A549 treated with ZK216348 at 1 μM for 4 hours (cell line): ENCODE data around the gene CHST3. TPM values are rescaled to one million over a fixed set of nuclear protein-coding genes. Genes with fewer than 3 reads are reported as not detected.

Experiments
- total RNA-seq: library from RNA; stranded (reverse); fragments of 200-300 nt; extraction: Qiagen RNA extraction; gene quantifications from 5 replicates; pipeline ENCODE4 v1.2.3, GENCODE V29; 2022; ENCODE audit warnings: low read depth

CHST3 gene
- 31.8 to 48.4 TPM (median 41.8 TPM) in 5 replicates for total RNA-seq

DNA sequence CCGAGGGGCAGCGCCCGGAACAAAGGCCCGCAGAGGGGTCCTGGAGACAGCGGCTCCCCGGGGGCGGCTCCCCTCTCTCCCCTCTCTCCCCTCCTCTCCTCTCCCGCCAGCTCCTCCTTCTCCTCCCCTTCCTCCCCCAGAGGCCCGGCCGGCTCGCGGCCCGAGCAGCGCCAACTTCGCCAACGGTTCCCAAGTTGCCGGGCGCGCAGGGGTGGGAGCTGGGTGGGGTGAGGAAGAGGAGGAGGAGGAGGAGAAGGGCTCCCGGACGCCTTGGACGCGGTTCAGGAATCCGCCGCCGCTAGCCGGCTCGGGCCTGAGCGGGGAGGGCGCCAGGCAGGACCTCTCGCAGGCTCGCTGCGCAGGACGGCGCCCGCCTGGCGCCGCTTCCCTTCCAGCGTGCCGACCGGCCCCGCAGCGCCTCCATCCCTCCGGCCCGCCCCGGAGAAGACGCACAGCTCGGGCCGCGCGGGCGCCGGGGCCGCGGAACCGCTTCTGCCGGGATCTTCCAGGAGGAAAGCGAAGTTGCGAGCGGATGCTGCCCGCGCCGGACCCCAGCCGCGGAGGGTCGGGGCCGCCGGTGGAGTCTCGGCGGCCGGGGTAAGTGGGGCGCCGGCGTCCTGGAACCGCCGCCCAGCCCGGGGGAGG is at the start of gene CHST3:
Gene CHST3, plus strand, starts transcription at position 298 of the 645 bp plus-strand sequence. CDS start 41,448 bp downstream, outside the sequence.

Other genes with a start within 250 kb of the CHST3 start
- not detected in 5 replicates for gene C10orf105, start 244.6 kb upstream of the CHST3 start, total RNA-seq
- gene VSIR, start 190.9 kb upstream of the CHST3 start, total RNA-seq: 19.2 to 36.7 TPM (median 33.4 TPM) in 5 replicates
- 628 to 949 TPM (median 867 TPM) in 5 replicates for gene PSAP, start 113.1 kb upstream of the CHST3 start, total RNA-seq
- gene SPOCK2, start 124.2 kb downstream of the CHST3 start, total RNA-seq: 0.29 to 0.82 TPM (median 0.45 TPM) in 5 replicates